HG02943 (cell line): Measurements from ENCODE around the gene NFATC1.
"Not testable (repeated sequence)": the region's sequence is repeated elsewhere in the genome, so short reads cannot be mapped to it uniquely, and the experiment has no call there.

ENCODE experiments used
- ATAC-seq: cut with Tn5 transposase; IDR thresholded peaks from one replicate; pipeline ENCODE4 v1.9.1; 2021; ENCODE audit warnings: mild to moderate bottlenecking, low read depth, moderate library complexity; ENCODE audit not compliant: unreplicated experiment

Gene NFATC1

GRCh38 chr18:79496978-79497637, 101.4 kb downstream of the NFATC1 start:
- ATAC-seq = no peak

GRCh38 chr18:79497638-79498081, 101.9 kb downstream of the NFATC1 start:
- no peak for ATAC-seq

DNA sequence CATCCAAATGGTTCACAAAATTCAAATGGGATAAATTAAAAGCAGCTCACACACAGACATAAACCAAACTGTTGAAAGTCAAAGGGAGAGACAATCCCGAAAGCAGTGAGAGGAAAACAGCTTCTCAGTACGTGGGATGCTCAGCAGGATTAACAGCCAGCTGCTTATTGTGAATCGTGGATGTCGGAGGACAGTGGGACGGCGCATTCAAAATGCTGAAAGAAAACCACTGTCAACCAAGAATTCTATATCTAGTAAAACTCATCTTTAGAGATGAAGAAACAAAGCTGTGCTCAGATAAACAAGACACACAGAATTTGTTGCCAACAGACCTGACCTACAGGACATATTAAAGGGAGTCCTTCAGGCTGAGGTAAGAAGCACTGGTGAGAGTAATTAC, 102.9 kb downstream of the NFATC1 start:
- no peak for ATAC-seq

GRCh38 chr18:79501006-79501405, 105.3 kb downstream of the NFATC1 start:
- no peak for ATAC-seq

GRCh38 chr18:79502782-79503181, 107.1 kb downstream of the NFATC1 start:
- ATAC-seq = no peak

DNA sequence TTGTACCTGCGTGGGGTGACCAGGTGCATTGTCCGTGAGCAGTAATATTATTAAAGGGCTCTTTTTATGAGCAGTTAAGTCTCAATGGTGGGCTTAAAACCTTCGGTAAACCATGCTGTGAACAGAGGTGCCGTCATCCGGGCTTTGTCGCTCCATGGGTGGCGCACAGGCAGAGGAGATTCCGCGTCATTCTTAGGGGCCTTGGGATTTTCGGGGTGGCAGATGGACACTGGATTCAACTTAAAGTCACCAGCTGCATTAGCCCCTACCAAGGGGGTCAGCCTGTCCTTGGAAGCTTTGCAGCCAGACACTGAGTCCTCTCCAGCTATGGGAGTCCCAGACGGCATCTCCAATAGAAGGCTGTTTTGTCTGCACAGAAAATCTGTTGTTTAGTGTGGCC, 107.7 kb downstream of the NFATC1 start:
- ATAC-seq = no peak

DNA sequence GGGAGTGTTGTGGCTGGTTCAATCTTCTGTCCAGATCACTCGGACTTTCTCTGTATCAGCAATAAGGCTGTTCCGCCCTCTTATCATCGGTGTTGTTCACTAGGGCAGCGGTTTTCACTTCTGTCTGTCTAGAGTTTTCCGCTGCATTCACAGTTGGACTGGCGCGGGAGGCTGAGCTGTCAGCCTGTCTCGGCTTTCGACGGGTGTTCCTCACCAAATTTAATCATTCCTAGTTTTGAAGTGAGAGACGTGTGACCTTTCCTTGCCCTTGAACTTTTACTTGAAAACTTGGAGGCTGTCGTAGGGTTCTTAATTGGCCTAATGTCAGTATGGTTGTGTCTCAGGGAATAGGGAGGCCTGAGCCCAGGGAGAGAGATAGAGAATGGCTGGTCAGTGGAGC, 108.3 kb downstream of the NFATC1 start:
- no peak for ATAC-seq

DNA sequence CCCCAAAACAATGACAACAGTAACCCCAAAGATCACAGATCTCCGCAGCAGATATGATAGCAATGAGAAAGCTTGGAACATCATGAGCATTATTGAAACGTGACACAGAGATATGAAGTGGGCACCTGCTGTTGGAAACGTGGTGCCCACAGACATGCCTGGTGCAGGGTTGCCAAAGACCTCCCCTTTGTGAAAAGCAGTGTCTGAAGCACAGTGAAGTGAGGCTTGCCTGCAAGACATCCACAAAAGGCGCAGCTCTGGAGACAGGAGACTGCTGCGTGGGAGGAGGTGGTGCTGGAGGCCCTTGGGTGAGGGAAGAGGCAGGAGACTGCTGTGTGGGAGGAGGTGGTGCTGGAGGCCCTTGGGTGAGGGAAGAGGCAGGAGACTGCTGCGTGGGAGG, 108.8 kb downstream of the NFATC1 start:
- not testable (repeated sequence) for ATAC-seq

GRCh38 chr18:79505465-79505864, 109.7 kb downstream of the NFATC1 start:
- not testable (repeated sequence) for ATAC-seq

- no peak for ATAC-seq
Measured at GRCh38 chr18:79506191-79507075, 110.7 kb downstream of the NFATC1 start.

GRCh38 chr18:79507076-79507545, 111.4 kb downstream of the NFATC1 start:
- no peak for ATAC-seq

GRCh38 chr18:79507546-79508480, 112.1 kb downstream of the NFATC1 start:
- ATAC-seq = no peak

- no peak for ATAC-seq
Measured at GRCh38 chr18:79508565-79509535, 113.1 kb downstream of the NFATC1 start.

GRCh38 chr18:79509536-79509930, 113.8 kb downstream of the NFATC1 start:
- ATAC-seq = no peak

DNA sequence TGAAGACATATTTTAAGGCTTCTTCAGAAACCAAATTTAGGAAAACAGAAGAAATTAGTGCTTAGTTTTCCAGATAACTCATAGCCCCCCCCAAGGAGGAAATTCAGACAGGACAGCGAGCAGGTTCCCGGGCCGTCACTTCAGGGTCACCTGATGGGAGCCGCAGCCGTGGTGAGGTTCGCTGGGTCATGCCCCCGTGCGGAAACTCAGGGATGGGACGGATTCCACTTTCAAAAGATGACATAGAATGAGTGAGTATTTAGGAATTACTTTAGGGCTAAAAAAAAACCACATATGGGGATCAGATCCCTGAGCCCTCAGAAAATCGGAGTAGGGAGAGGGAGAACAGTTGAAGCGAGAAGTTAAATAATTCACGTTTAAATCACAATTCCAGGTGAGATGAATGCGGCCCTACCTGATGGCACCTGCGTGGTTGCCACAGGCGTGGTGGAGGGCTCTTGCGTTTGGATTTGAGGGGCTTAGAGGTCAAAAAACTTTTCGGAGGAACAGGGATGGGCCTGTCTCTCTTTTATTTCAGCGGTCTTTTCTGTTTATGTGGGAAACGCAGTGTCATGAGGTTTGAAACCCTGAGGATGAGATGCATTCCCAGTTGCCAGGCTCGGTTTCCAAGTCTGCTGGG, 114.4 kb downstream of the NFATC1 start:
- ATAC-seq = no peak

DNA sequence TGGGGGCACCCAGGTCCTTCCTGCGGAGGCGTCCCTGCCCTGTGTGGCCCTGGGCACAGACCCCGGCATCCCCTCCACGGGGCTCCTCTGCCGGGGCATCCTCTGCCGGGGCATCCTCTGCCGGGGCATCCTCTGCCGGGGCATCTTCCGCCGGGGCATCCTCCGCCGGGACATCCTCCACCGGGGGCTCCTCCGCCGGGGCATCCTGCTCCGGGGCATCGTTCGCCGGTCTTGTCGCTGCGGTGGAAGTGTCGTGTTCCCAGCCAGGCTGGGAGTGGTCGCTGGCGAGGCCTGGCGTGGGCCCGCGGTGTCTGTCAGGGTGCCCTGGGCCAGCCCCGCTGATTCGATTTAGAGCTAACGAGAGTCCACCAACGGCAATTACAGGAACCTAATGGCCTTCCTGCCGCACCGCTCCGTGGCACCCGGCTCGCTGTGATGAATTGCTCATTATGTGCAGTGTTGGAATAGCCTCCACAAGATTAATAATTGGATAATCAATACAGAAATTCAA, 115.1 kb downstream of the NFATC1 start:
- ATAC-seq = no peak

DNA sequence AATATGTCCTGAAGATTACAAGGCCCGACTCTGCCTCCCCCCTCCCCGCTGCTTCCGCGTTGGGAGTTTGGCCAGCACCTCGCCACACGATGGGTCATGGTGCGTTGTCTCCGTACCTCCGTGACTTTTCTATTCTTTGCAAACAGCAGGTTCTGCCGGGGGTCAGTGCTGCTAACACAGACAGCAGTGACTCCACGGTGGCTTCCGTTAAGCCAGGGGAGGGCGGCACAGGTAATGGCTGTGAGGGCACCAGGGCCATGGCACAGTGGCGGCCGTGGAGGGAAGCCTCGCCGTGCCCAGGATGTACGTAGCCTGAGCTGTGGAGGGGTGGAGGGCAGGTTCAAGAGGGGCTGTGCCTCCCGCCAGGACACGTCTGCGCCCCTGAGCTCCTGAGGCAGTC, 115.5 kb downstream of the NFATC1 start:
- ATAC-seq = no peak

DNA sequence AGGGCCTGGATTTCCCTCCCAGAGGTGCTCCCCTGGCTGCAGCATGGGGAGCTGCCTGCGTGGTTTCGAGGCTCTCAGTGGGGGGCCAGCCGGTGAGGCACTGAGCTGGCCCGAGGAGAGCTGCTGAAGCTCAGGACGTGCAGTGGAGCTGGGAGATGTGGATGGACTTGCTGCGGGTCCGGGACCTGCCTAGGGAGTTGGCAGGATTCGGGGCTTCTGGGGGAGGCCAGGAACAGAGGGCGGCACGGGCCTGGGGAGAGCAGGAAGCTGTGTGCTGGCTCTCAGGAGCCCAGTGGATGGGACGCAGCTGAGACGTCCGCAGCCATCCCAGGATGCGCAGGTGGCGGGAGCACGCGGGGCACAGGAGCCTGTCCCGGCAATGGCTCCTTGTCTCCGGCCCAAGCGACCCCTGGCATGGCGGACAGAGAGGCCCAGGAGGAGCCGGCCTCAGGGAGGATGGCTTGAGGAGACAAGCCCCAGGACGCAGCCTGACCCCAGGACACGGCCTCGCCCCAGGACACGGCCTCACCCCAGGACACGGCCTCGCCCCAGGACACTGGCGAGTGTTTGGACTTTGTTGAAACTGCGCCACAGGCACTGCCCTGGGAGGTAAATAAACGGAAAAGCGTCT, 116.1 kb downstream of the NFATC1 start:
- ATAC-seq = no peak
